Measurements from ENCODE around the gene FASTKD2. TPM values are rescaled to one million over a fixed set of nuclear protein-coding genes. Genes with fewer than 3 reads are reported as not detected.

FASTKD2 gene
- total and polyA plus RNA-seq, 2 of the 4 experiments (the other 2 are of a cell fraction), result 17.6 to 50.4 TPM

GRCh38 chr2:206766057-206766930, 888 bp downstream of the FASTKD2 start:
- Histone ChIP-seq H3K56ac (ENCODE audit: extremely low read depth, insufficient read depth, low read length) (no peak overlapping the region), H3K79me1 (ENCODE audit: low read depth in 1 of 2, low read length in 2 of 2) (peaks cover 10 to 14% of the 10 kb centered on the region in 2 experiments), H3K23ac (ENCODE audit: low read depth, low read length) (no peak overlapping the region), H3K4ac (ENCODE audit: low read depth, low read length) (no peak overlapping the region), H3K36me3 (ENCODE audit: control insufficient read depth, insufficient read depth, low read length) (peaks cover 2% of the 10 kb centered on the region), H3K9me1 (ENCODE audit: insufficient read depth, low read length) (no peaks in the 10 kb centered on the region), H3K14ac (replicated peaks; ENCODE audit: low read depth, low read length) (no peak overlapping the region), H3K9me3 (ENCODE audit: control insufficient read depth, insufficient read depth, low read length) (no peaks in the 10 kb centered on the region), H2BK15ac (ENCODE audit: low read depth, low read length) (no peak overlapping the region), H3K27me3 (ENCODE audit: control insufficient read depth, insufficient read depth, low read length) (no peaks in the 10 kb centered on the region), H4K20me1 (ENCODE audit: insufficient read depth, low read length) (no peaks in the 10 kb centered on the region), H2AFZ (replicated peaks; ENCODE audit: low read length, poor library complexity) (no peak overlapping the region), H3K27ac (ENCODE audit: insufficient read depth, low read length) (no peak overlapping the region), H3K4me3 (ENCODE audit: insufficient read depth, low read depth, low read length) (peak overlapping the region; percentile 75), H4K5ac (ENCODE audit: low read depth, low read length) (no peak overlapping the region), H2BK120ac (ENCODE audit: low read depth, low read length) (no peak overlapping the region), H2AK9ac (replicated peaks; ENCODE audit: low read depth, low read length, poor library complexity) (no peak overlapping the region), H2BK5ac (ENCODE audit: low read depth, low read length, poor library complexity, severe bottlenecking) (no peak overlapping the region), H3K18ac (ENCODE audit: low read depth, low read length) (no peak overlapping the region), H2BK20ac (ENCODE audit: low read depth, low read length) (no peak overlapping the region), H4K8ac (ENCODE audit: low read depth in 2 of 2, low read length in 2 of 2) (peak overlapping the region in 1 of 2 experiments; percentile 51; a peak in 2 of 4 replicates), H3K9ac (ENCODE audit: low read depth, low read length) (peak overlapping the region; percentile 94), H4K91ac (ENCODE audit: insufficient read depth, low read depth, low read length) (no peak overlapping the region), H3K4me1 (ENCODE audit: control insufficient read depth, insufficient read depth, low read length) (no peaks in the 10 kb centered on the region), H2AK5ac (ENCODE audit: low read depth, low read length) (no peak overlapping the region), H3K4me2 (ENCODE audit: low read depth, low read length) (peak overlapping the region; percentile 17; the same call in 1 of the 2 replicates)
- dilution Hi-C loops (cut with HindIII; ENCODE audit: low sequenced_read_pairs, unreplicated experiment) (no loop called here), in situ Hi-C loops (cut with MboI; ENCODE audit: low sequenced_read_pairs) (no loop called here), intact Hi-C loops (cut with micrococcal nuclease) (no loop called here)
- ChIA-PET POLR2A (ENCODE audit: unreplicated experiment) (no interaction called here), CTCF (no interaction called here)
- TF ChIP-seq CHD1 (IDR thresholded peaks at IDR 0.05; ENCODE audit: low read depth, low read length) (no peak), CTCF (conservative IDR thresholded peaks at IDR 0.05; ENCODE audit: low read depth, low read length) (no peak), MAFK (IDR thresholded peaks at IDR 0.05; ENCODE audit: low read depth, low read length) (no peak), BHLHE40 (IDR thresholded peaks at IDR 0.05; ENCODE audit: low read depth, low read length) (no peak), MAZ (IDR thresholded peaks at IDR 0.05; ENCODE audit: borderline replicate concordance, low read depth, low read length) (no peak), RCOR1 (IDR thresholded peaks at IDR 0.05; ENCODE audit: insufficient replicate concordance, low read length) (no peak), FOS (IDR thresholded peaks at IDR 0.05; ENCODE audit: low read depth, low read length) (no peak)
- no CpG with 5 or more reads among the region's 12 CpGs for WGBS, 2 experiments (ENCODE audit: extremely low coverage in 2 of 2, insufficient read length in 1 of 2)
- no peak for ATAC-seq (ENCODE audit: low read depth)
- no TSS peak for BruUV-seq (replicated peaks)
- DNase-seq, result no peak
